Retina (tissue), 1 donor: Measurements from ENCODE around the gene NES.

ENCODE experiments used
- DNase-seq: peaks from one replicate; pipeline ENCODE4 v3.0.0-alpha.2; 2016

NES gene

DNA sequence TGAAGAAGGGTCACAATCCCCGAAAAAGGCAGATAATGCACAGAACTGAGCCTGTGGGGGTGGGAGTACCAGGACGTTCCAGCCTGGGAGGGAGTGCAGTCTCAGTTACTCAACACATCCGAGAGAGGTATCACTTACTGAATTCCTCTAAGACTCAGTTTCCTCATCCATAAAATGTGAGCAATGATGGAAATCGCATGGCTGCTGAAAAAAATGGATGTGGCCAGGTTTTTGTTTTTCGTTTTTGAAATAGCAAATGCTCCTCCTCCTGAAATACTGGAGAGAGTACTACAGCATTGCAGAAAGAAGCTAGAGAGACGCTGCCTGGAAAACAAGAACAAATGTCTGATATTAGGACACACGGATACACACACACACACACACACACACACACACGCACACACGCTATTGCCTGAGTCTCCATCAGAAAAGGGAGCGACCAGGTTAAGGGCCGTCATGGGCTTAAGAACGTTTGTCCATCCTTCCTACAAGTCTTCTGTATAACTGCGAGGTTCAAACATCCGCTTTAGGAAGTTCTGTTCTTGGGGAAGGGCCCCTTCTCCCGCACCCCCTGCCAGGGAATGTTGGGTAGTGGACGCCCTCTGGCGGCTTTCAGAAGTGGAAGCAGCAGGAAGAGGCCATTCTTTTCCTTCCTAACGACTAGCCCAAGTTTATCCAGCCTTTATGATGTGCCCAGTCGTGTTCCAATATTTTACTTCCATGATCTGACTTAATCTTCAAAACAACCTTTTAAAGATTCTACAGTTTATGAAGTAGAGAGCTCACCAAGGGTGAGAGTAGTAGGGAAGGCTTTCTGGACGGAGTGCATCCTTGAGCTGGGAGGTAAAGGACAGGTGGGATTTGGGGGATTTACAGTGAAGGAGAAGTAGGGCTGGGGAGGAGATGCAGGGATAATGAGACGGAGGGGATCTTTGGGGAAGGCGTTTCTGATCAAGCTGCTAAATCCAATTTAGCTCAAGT, 699 bp upstream of the NES start:
- DNase-seq, result peak; percentile 83

DNA sequence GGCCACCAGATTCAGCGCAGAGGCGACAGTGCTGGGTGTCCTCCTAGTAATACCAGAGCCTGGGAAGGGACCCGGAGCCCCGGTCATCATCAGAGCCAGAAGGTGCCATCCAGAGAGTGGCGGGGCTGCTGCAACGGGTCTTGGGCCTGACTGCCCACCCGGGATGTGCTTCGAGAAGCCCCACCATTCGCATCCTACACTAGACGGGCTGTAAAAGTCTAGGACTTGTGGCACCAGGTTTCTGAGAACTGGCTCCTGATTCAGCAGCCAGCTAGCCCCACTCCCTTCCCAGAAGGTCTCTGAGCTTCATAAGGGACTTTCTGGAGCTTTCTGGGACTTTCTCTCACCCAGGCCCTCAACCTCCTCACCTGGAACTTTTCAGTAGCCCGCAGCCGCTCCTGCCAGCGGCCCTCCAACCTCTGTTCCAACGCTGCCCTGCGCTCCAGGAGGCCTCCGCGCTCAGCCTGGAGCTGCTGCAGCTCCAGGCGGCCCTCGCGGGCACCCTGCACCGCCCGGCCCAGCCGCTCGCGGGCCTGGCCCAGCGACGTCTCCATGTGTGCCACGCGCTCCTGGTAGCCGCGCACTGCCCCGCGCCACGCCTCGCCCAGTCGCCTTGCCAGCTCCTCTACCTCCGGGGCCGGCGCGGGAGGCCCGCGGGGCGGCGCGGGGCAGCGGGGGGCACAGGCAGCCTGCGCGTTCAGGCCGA, 940 bp downstream of the NES start:
- no peak for DNase-seq

DNA sequence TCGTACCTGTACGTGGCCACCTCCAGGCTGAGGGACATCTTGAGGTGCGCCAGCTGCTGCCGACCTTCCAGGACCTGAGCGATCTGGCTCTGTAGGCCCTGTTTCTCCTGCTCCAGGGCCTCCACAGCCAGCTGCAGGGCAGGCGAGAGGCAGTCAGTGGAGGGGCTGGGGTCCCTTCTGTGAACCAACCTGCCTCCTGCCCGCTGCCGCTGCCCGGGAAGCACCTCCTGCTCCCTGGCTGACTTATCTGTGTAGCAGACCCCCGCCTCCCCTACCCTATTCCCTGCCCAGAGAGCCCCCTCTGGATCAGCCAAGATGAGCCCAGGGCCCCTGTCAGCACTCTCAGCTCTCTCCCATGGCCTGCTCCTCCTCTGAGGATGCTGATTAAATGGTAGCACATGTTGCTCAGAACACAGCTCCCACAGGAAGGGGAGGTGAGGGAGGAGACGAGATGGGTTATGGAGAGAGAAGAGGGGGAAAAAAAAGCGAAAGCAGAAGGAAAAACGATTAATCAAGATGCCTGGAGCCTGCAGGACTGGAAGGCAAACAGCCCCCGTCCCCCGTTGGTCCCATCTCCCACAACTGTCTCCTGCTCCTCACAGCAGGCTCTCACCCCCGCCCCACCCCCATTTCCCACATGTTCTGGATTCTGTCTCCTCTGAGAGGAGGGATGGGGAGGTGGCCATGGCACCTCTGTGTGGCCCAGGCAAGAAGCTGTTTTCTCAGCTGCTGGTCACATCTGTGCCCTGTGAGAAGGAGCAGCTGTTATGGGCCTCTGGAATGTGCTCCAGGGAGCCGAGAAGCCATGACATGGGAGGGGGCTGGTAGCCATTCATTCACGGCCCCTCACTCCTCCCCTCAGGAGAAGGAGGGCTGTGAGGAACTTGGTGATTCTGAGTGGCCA, 1.7 kb downstream of the NES start:
- peak; percentile 74 for DNase-seq

DNA sequence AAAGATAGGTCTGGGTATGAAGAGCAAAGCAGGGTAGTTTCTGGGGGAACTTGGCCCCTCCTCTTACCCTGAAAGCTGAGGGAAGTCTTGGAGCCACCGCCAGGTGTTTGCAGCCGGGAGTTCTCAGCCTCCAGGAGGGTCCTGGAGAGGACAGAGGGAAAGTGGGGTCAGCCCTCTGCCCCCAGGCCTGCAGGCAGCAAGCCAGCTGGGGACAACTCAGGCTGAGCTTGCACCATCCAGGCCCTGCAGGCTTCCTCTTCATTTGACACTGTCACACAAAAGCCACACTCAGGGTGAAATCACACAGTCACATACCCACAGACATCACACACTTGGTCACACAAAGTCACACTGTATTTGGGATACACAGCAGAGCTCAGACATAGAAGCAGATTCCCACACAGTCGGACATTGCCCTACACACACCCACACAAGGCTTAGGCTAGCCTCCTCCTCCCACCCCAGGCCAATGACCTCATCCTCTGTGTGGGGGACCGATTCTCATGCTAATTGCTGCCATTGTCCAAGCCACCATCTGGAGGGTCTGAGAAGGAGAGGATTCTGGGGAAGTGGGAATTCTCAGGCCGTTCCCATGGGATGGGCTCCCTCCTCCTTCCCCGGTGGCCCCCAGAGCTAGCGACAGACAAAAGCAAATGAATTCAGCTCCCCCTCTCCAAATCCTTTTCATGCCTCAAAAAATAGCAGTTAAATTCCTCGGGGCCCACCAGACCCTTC, 3.7 kb downstream of the NES start:
- peak; percentile 90 for DNase-seq

DNA sequence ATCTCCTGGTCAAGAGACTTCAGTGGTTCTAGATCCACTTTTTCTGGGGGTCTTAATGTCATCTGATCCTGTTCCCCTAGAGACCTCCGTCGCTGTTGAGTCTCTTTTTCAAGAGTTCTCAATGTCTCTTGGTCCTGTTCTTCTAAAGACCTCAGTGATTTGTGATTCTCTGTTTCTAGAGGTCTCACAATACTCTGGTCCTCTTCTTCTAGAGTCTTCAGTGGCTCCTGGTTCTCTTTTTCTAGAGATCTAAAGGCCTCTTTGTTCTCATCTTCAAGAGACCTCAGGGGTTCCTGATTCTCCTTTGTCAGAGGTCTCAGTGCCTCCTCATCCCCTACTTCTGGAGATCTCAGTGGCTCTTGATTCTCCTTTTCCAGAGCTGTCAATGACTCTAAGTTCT, 5.4 kb downstream of the NES start:
- DNase-seq, result no peak

DNA sequence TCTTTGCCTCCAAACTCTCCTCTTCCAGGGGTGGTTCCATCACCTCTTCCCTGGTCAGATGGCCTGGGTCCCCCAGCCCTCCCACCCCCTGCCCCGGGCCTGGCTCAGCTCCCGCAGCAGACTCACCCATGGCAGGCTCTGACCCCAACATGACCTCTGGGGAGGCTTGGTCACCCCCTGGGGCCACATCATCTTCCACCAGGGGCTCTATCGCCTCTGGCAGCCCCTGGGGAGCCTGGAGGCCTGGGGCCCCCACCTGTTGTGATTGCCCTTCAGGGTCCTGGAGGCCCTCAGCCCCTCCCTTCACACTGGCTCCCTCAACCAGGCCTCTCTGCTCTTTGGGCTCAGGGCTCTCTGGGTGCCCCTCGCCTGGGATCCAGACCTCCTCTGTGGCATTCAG, 6.4 kb downstream of the NES start:
- no peak for DNase-seq

DNA sequence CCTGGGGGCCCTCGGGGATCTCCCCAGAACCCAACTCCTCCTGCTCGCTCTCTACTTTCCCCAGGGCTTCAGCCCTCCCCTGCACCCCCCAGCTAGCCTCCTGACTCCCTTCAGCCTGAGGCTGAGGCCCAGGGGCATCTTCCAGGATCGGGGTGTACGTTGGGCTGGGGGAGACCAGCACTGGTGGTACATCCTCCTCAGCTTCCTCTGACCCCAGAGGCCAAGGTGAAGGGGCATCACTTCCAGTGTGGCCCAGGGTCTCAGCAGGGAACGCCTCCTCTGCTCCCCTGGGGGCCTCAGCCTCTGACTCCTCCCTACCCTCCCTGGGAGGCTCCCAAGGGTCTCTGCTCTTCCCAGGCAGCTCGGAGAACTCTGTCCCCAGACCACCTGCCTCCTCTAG, 6.8 kb downstream of the NES start:
- DNase-seq, result no peak

DNA sequence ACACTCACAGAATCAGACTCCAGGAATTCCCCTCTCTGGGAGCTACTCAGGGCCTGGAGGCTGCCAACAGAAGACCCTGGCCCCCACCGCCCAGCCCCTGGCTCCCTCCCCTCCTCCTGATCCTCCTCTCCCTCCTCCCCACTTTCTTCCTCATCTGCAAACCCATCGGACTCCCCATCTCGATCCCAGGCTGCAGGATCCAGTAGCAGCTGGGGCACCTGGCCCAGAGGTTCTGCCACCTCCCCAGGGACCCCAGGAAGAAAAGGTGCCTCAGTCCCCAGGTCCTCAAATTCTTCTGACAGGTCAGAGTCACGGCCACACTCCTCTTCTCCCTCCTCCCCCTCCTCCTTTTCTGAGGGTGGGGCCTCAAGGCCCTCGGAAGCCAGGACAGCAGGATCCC, 7.4 kb downstream of the NES start:
- DNase-seq, result no peak

DNA sequence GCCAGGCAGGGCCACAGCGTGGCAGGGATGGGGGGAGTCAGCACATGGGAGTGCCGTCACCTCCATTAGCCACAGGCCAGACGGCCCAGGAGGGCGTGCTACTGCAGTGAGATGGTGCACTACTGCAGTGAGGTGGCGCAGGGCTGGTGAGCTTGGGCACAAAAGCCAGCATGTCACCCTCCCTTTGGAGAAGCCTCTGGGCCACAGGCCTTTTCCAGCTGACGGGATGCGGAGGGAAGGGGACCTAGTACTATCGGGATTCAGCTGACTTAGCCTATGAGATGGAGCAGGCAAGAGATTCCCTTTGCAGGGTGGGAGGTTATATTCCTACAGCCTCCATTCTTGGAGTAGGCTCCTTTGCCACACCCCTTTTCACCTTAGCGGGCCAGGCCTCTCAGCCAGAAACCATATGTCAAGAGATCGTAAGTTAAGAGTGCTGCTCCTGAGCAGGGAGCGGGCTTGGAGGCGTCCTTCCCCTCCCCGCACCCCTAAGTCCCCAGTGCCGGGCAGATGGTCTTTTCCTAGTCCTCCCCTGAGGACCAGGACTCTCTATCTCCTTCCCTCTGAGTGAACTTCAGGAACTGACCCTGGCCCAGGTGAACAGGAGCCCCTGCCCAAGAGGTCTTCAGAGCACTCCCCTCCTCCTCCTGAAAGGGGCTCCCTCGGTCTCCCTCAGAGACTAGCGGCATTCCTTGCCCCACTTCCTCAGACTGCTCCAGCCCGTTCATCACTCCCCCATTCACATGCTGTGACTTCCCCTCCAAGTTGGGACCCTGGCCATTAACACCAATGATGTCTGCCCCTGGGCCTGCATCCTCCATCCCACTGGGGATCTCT, 8.2 kb downstream of the NES start:
- DNase-seq, result peak; percentile 54

DNA sequence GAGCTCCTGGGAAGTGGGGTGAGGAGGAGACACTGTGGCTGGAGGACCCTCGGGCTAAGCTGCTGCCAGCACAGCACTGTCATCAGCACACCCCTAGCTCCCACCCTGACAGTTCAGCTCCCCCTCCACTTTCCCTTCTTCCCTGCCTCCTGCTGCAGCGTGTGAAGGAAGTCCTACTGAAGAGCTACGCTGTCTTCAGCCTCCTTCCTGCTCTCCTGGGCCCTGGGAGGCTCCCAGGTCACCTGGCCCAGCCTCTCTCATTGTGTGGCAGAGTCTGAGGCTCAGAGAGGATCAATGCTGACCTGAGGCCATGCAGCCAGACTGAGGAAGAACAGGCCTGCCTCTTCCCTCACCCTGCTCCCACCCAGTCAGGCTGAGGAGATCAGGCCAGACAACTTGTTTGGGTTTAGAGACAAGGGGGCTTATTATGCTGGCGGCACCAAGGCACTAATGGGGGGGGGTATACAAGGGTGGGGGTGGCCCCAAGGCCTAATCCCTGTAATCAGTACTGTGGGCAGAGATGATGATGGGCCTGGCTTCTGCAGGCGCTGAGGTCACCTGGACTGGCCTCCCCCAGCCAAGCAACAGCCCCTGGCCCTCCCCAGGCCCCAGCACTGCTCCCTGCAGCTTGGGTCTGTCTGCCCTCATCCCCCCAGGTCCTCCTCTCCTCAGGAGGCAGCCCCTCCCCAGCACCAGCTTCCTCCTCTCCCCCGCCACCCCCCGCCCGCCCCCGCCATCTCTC, 9.1 kb downstream of the NES start:
- DNase-seq, result peak; percentile 41

DNA sequence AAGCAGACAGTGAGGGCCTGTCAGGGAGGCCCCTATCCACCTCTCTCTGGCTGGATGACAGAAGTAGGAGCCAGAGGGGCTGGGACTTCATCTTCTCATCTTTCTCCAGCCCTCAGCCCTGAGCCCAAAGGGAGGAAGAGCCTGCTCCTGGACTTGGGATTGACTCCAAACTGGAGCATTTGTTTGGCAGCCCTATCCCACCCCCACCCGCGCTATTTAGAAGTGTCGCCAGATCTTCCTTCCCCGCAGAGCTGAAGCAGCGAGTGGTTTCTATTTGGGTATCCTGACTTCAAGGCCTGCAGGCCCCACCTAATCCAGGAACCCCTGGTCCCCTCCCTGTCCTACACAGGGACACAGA, 9.6 kb downstream of the NES start:
- no peak for DNase-seq

DNA sequence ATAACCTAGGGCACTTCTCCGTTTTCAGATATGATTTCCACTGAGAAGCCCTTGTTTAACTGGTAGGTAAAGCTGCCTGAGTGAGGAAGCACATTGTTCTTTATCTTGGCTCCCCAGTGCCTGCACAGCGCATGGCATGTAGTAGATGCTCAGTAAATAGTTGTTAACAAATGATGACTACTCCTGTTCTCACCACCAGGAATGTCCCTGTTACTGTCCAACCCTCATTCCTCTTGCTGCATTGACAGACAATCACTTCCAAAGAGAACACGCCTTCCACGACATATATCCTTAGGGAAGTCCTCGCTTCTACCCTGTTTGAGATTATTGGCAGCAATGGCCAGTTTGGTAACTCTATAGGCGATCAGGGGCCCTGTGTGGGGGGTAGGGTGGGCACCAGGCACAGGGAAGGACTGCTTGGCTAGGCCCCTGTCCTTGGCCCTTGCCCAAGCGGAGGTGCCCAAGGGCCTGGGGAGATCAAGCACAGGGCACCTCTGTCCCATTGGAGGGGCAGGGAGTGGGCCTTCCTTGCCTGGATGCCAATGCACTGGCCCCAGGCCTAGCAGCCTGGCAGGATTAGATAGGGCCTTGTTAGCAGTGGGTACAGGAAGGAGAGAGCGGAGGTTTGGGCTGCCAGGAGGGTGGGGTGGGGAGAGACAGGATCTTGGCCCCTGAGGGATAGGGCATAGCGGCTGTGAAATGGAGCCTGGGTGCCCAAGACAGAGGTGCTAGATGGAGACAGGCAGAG, 10.2 kb downstream of the NES start:
- no peak for DNase-seq

DNA sequence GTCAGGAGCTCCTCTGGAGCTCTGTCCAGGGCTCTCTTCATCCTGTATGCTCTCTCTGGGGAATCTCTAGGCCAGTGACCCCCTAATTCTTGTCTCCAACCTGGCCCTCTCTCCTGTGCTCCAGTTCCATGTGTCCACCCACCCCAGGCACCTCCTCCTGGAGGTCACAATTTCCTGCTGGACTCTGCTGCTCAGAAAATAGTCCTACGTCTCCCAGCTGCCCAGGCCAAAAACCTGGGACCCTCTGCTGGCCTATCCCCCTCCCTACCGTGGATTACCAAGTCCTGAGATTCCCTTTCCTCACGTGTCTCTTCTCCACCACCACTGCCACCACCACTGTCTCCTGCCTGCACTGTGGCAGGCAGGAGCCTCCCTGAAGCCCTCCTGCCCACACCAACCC, 11.7 kb downstream of the NES start:
- no peak for DNase-seq

DNA sequence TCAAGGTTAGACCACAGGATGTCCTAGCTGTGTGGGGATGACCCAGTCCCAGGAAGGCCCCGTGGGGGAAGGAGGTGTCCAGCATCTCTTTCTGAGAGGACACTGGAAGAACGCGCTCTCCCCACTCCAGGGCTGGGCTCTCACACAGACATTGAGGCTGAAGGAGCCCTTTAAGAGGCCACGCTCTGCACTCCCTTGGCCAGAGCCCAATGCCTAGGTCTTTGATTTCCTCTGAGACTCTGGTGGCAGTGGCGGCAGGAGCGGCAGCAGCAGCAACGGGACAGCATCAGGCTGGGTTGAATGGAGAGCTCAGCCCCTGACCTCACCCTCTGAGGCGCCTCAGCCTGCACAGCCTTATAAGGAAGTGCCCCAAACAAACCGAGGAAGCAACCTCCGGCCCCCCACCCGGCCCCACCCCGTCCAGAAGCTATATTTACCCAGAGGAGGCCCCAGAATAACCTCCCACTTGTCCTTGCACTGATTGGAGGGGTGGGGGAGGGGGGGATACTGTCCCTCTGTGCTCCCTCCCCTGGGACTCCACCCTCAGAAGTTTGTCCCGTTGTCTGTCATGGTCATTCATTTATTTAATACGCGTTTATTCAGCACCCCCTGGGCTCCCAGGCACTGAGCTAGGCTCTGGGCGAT, 12.3 kb downstream of the NES start:
- DNase-seq, result no peak

DNA sequence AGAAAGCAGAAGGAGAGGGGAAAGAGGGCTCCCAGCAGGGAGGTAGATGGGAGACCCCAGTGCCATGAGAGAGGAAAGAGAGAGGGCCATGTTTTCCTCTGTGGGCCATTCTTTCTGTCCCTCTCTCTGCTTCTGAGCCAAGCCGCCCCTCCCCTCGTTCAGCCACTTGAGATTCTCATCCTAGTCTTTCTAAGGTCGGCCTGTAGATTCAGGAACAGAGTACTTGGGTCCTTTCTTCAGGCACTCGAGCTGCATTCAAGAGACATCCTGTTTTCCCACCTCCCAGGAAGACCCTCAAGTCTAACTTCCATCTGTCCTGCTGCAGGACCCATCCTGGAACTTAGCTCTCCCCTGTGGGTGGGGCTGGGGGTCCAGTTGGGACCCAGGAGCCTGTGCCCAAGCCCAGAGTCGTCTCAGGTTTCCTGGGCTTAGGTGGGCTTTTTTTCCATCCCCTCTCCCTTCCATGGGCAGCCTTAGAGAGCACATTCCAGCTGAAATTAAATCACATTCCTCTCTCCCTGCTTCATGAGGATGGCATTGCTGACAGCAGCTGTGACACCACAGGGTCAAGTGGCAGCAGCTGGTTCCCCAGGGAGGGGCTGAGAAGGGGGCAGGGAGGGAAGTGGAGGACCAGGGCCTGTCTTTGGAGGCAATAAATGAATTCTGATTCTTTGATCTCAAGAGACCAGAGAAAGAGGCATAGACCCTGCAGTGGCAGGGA, 13.0 kb downstream of the NES start:
- peak; percentile 61 for DNase-seq

DNA sequence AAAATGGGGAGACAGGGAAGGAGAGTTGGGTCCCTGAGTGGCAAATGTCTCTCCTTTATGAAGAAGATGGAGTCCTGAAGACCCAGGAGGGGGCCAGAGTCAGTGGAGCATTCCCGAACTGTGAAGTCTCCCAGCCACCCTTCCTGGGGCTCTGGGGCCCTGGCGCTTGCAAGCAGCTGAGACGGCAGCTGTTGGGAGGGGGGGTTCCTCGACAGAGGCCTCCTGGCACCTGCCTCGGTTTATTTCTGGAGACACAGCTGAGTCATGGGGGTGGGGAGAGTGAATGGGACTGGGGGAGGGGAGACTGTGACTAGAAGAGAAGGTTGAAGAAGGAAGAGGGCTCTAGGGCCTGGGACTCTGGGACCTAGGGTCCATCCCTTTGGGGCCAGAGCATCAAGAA, 14.0 kb downstream of the NES start:
- DNase-seq, result no peak

DNA sequence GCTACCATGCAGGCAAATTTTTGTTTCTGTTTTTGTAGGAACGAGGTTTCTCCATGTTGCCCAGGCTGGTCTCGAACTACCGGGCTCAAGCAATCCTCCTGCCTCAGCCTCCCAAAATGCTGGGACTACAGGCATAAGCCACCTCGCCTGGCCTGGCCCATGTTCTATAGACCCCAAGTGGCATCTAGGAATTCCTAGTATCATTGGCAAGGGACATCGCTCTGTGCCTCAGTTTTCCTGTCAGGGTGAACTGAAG, 14.5 kb downstream of the NES start:
- DNase-seq, result no peak

DNA sequence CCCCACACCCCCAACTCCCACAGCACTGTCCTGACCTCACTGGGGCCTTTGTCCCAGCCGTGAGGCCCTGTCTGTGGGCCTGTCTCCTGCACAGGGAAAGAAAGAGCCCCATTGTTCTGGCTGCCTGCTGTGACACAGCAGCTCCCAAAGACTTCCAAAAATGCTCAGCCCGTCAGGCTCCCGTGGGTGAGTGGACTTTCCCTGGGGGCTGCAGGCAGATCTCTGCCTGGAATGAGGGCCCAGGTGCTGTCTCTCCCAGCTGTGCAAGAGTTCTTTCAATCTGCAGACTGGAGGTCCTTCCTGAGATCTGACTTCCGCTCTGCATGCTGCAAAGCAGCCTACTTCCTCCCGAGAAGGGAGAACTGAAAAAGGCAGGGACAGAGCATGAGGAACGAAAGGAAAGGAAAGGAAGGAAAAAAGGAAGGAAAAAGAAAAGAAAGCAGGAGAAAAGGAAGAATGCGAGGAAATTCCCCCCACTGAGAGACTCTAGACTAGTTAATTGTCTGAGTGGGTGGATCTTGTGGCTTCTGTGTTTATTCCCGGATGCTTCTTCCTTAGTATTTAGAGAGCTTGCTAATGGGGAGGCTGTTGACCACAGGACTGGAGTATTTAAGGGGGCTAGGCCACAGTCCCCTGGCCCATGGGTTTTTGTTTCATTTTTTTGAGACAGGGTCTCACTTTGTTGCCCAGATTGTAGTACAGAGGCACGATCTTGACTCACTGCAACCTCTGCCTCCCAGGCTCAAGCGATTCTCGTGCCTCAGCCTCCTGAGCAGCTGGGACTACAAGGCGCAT, 15.0 kb downstream of the NES start:
- no peak for DNase-seq
